Vagina (tissue), 2 donors: ENCODE results near the gene RANGAP1.

Source experiments
- POLR2A ChIP-seq, 2 donors: fragments of 450-650 bp; IDR thresholded peaks; one replicate each; pipeline ENCODE4 v1.6.1; 2017; ENCODE audit warnings: antibody characterized with exemption in 2 of 2, mild to moderate bottlenecking in 2 of 2, moderate library complexity in 2 of 2
- TF ChIP-seq, protein P1 (sequence below), 3 experiments: fragments of 450-650 bp in 2 of 3; fragments of 200-600 bp in 1 of 3; sonication (generic) in 1 of 3; IDR thresholded peaks; one replicate each; pipeline ENCODE4 v1.5.1; 2017 to 2019; ENCODE audit warnings: antibody characterized with exemption in 3 of 3, mild to moderate bottlenecking in 2 of 3, moderate library complexity in 2 of 3

DNA sequence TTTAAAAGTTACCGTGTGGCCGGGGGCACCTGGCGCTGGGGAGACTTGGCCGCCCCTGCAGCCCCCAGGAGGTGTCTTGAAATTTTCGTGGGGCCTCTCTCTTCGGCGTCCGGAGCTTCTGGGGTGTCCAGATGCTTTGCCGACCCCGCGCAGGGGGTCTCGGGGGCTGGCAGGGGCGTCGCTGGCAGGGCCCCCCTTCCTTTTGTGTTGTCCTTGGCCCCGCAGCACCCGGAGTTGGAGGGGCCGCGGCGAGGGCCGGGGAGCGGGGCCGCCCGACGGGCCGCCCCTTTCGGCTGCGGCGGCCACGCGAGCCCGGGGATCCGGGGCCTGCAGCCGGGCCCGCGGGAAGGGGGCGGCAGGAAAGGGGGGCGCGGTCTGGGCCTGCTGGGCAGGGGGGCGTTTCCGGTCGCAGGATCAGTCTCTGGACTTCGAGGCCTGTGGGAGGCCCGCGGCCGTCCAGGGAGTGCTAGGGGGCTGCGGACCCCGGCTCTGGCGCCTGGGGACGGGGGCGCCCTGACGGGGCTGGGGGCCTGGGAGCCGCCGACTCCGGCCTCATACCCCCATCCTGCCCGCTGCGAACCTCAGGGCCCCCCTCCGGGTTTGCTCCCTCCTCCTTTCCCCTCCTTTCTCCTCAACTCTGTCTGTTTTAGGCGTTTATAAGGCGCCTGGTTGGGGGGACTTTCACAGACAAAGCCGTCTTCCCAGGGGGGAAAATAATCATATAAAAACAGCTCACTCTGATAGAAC lies 16.2 kb upstream of the RANGAP1 start:
- TF ChIP-seq, protein P1, sequence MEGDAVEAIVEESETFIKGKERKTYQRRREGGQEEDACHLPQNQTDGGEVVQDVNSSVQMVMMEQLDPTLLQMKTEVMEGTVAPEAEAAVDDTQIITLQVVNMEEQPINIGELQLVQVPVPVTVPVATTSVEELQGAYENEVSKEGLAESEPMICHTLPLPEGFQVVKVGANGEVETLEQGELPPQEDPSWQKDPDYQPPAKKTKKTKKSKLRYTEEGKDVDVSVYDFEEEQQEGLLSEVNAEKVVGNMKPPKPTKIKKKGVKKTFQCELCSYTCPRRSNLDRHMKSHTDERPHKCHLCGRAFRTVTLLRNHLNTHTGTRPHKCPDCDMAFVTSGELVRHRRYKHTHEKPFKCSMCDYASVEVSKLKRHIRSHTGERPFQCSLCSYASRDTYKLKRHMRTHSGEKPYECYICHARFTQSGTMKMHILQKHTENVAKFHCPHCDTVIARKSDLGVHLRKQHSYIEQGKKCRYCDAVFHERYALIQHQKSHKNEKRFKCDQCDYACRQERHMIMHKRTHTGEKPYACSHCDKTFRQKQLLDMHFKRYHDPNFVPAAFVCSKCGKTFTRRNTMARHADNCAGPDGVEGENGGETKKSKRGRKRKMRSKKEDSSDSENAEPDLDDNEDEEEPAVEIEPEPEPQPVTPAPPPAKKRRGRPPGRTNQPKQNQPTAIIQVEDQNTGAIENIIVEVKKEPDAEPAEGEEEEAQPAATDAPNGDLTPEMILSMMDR (IDR thresholded peaks at IDR 0.05) = no peak
- TF ChIP-seq POLR2A (IDR thresholded peaks at IDR 0.05) = no peak
